Activated T-helper 17 cell treated with anti-CD3 and anti-CD28 coated beads, Interleukin-2, amount 50 U/mL, for 72 hours (primary cell): ENCODE results near the gene CAND2. TPM values are rescaled to one million over a fixed set of nuclear protein-coding genes. Genes with fewer than 3 reads are reported as not detected.
A peak's percentile ranks its signal among the peaks of the same experiment; 100 is the strongest.
"Not testable (repeated sequence)": the region's sequence is repeated elsewhere in the genome, so short reads cannot be mapped to it uniquely, and the experiment has no call there.

Source experiments
- ATAC-seq: fragments of 150-1000 bp; cut with Tn5 transposase; replicated peaks from 2 replicates; pipeline ENCODE4 v1.10.0; 2021; ENCODE audit warnings: mild to moderate bottlenecking, moderate library complexity
- H3K27ac Mint-ChIP-seq: one replicate; pipeline ENCODE4 v1.8.0; 2022; ENCODE audit warnings: mixed read lengths
- H3K27me3 Mint-ChIP-seq: one replicate; pipeline ENCODE4 v1.8.0; 2022; ENCODE audit warnings: mixed read lengths
- H3K36me3 Mint-ChIP-seq: one replicate; pipeline ENCODE4 v1.8.0; 2022; ENCODE audit warnings: low read depth, mild to moderate bottlenecking, mixed read lengths
- H3K4me1 Mint-ChIP-seq: one replicate; pipeline ENCODE4 v1.8.0; 2022; ENCODE audit warnings: mixed read lengths
- H3K4me3 Mint-ChIP-seq: one replicate; pipeline ENCODE4 v1.8.0; 2022; ENCODE audit warnings: mild to moderate bottlenecking, mixed read lengths
- H3K9me3 Mint-ChIP-seq: one replicate; pipeline ENCODE4 v1.8.0; 2022; ENCODE audit warnings: mixed read lengths
- total RNA-seq, 2 donors: library from RNA; stranded (reverse); gene quantifications; one replicate each; pipeline ENCODE4 v1.2.3, GENCODE V29; 2022

The CAND2 gene
- total RNA-seq, 2 donors from 2014 or later = 0.19 to 0.85 TPM

GRCh38 chr3:12840148-12840547 is 43.7 kb downstream of the CAND2 start:
- Mint-ChIP-seq H3K4me1 (peaks cover 32% of the 10 kb centered on the region), H3K36me3 (peaks cover 66% of the 10 kb centered on the region)
- not testable (repeated sequence) for ATAC-seq

GRCh38 chr3:12840591-12841148 is 44.2 kb downstream of the CAND2 start:
- Mint-ChIP-seq H3K36me3 (peaks cover 61% of the 10 kb centered on the region), H3K27ac (peak overlapping the region; percentile 100), H3K4me3 (peak overlapping the region; percentile 98), H3K9me3 (no peaks in the 10 kb centered on the region), H3K27me3 (no peaks in the 10 kb centered on the region), H3K4me1 (peaks cover 32% of the 10 kb centered on the region)
- peak; percentile 46 for ATAC-seq

More at GRCh38 chr3:12840148-12840547, 43.7 kb downstream of the CAND2 start:
- not testable (repeated sequence) for H3K27me3 Mint-ChIP-seq, H3K9me3 Mint-ChIP-seq
- Mint-ChIP-seq H3K27ac (peak overlapping the region; percentile 100), H3K4me3 (peak overlapping the region; percentile 98)

- Mint-ChIP-seq H3K27me3 (no peaks in the 10 kb centered on the region), H3K9me3 (no peaks in the 10 kb centered on the region), H3K27ac (peak within 1 kb of the TSS; percentile 100), H3K4me3 (peak within 1 kb of the TSS; percentile 98), H3K36me3 (peaks cover 54% of the 10 kb centered on the region), H3K4me1 (peaks cover 32% of the 10 kb centered on the region)
- ATAC-seq = peak; percentile 93
These were observed 44.9 kb downstream of the CAND2 start, which contains the start of gene RPL32 for GRCh38 chr3:12841149-12841969. TSS of gene RPL32 (minus strand) at chr3:12841565. CDS start at chr3:12840237, 1,328 bp downstream.

GRCh38 chr3:12841970-12842328 is 45.5 kb downstream of the CAND2 start:
- Mint-ChIP-seq H3K27ac (peak overlapping the region; percentile 100), H3K4me3 (peak overlapping the region; percentile 98), H3K4me1 (peaks cover 27% of the 10 kb centered on the region), H3K36me3 (peaks cover 48% of the 10 kb centered on the region), H3K9me3 (no peaks in the 10 kb centered on the region), H3K27me3 (no peaks in the 10 kb centered on the region)
- ATAC-seq = no peak

GRCh38 chr3:12842469-12842868 is 46.0 kb downstream of the CAND2 start:
- peaks cover 43% of the 10 kb centered on the region for H3K36me3 Mint-ChIP-seq
- peak overlapping the region; percentile 98 for H3K4me3 Mint-ChIP-seq
- no peaks in the 10 kb centered on the region for H3K27me3 Mint-ChIP-seq
- peaks cover 22% of the 10 kb centered on the region for H3K4me1 Mint-ChIP-seq
- H3K9me3 Mint-ChIP-seq = no peaks in the 10 kb centered on the region
- peak overlapping the region; percentile 100 for H3K27ac Mint-ChIP-seq
- no peak for ATAC-seq

- Mint-ChIP-seq H3K27me3 (peaks cover under 1% of the 10 kb centered on the region), H3K9me3 (no peaks in the 10 kb centered on the region), H3K4me1 (no peaks in the 10 kb centered on the region), H3K4me3 (no peak overlapping the region), H3K36me3 (peaks cover 10% of the 10 kb centered on the region), H3K27ac (no peak overlapping the region)
- ATAC-seq = no peak
These were observed 49.3 kb downstream of the CAND2 start for GRCh38 chr3:12845811-12846210.

- Mint-ChIP-seq H3K4me1 (no peaks in the 10 kb centered on the region), H3K9me3 (no peaks in the 10 kb centered on the region), H3K27me3 (peaks cover 7% of the 10 kb centered on the region), H3K36me3 (no peaks in the 10 kb centered on the region), H3K4me3 (no peak overlapping the region), H3K27ac (no peak overlapping the region)
- no peak for ATAC-seq
These were observed 55.7 kb downstream of the CAND2 start for GRCh38 chr3:12852201-12852600.

GRCh38 chr3:12853847-12854246 is 57.4 kb downstream of the CAND2 start:
- H3K9me3 Mint-ChIP-seq, H3K27me3 Mint-ChIP-seq, ATAC-seq, H3K4me1 Mint-ChIP-seq, H3K27ac Mint-ChIP-seq, H3K4me3 Mint-ChIP-seq, H3K36me3 Mint-ChIP-seq: not testable (repeated sequence)

GRCh38 chr3:12854565-12854964 is 58.1 kb downstream of the CAND2 start:
- ATAC-seq = no peak
- no peaks in the 10 kb centered on the region for H3K36me3 Mint-ChIP-seq
- H3K27ac Mint-ChIP-seq = no peak overlapping the region
- H3K4me1 Mint-ChIP-seq = no peaks in the 10 kb centered on the region
- no peaks in the 10 kb centered on the region for H3K9me3 Mint-ChIP-seq
- peaks cover 7% of the 10 kb centered on the region for H3K27me3 Mint-ChIP-seq
- H3K4me3 Mint-ChIP-seq = no peak overlapping the region

GRCh38 chr3:12856626-12857025 is 60.1 kb downstream of the CAND2 start:
- no peak for ATAC-seq
- peaks cover 3% of the 10 kb centered on the region for H3K27me3 Mint-ChIP-seq
- H3K9me3 Mint-ChIP-seq = no peaks in the 10 kb centered on the region
- H3K27ac Mint-ChIP-seq = no peak overlapping the region
- no peak overlapping the region for H3K4me3 Mint-ChIP-seq
- no peaks in the 10 kb centered on the region for H3K4me1 Mint-ChIP-seq
- H3K36me3 Mint-ChIP-seq = no peaks in the 10 kb centered on the region

GRCh38 chr3:12859840-12860239 is 63.4 kb downstream of the CAND2 start:
- ATAC-seq = no peak
- Mint-ChIP-seq H3K36me3 (no peaks in the 10 kb centered on the region), H3K9me3 (peaks cover under 1% of the 10 kb centered on the region), H3K27me3 (no peaks in the 10 kb centered on the region), H3K4me3 (no peak overlapping the region), H3K4me1 (no peaks in the 10 kb centered on the region), H3K27ac (no peak overlapping the region)

- Mint-ChIP-seq H3K9me3 (peaks cover 5% of the 10 kb centered on the region), H3K27me3 (peaks cover 4% of the 10 kb centered on the region), H3K36me3 (no peaks in the 10 kb centered on the region), H3K4me1 (no peaks in the 10 kb centered on the region), H3K27ac (no peak overlapping the region), H3K4me3 (no peak overlapping the region)
- ATAC-seq = no peak
These were observed 65.1 kb downstream of the CAND2 start for GRCh38 chr3:12861611-12862010.

- no peak overlapping the region for H3K4me3 Mint-ChIP-seq
- H3K27me3 Mint-ChIP-seq = peaks cover 4% of the 10 kb centered on the region
- peaks cover 5% of the 10 kb centered on the region for H3K9me3 Mint-ChIP-seq
- no peak for ATAC-seq
- H3K36me3 Mint-ChIP-seq = no peaks in the 10 kb centered on the region
- H3K27ac Mint-ChIP-seq = no peak overlapping the region
- no peaks in the 10 kb centered on the region for H3K4me1 Mint-ChIP-seq
These were observed 65.9 kb downstream of the CAND2 start for GRCh38 chr3:12862387-12862786.

- no peaks in the 10 kb centered on the region for H3K36me3 Mint-ChIP-seq
- H3K4me1 Mint-ChIP-seq = peaks cover 8% of the 10 kb centered on the region
- H3K4me3 Mint-ChIP-seq = no peak overlapping the region
- peaks cover 7% of the 10 kb centered on the region for H3K27me3 Mint-ChIP-seq
- H3K27ac Mint-ChIP-seq = no peak overlapping the region
- ATAC-seq = no peak
- H3K9me3 Mint-ChIP-seq = peaks cover 5% of the 10 kb centered on the region
These were observed 68.8 kb downstream of the CAND2 start for GRCh38 chr3:12865271-12865670.

GRCh38 chr3:12866836-12867235 is 70.4 kb downstream of the CAND2 start:
- ATAC-seq = no peak
- H3K36me3 Mint-ChIP-seq = no peaks in the 10 kb centered on the region
- peaks cover 7% of the 10 kb centered on the region for H3K27me3 Mint-ChIP-seq
- H3K4me3 Mint-ChIP-seq = no peak overlapping the region
- H3K9me3 Mint-ChIP-seq = peaks cover 5% of the 10 kb centered on the region
- no peak overlapping the region for H3K27ac Mint-ChIP-seq
- H3K4me1 Mint-ChIP-seq = peaks cover 8% of the 10 kb centered on the region
